Activated gamma-delta T cell treated with anti-CD3 and anti-CD28 coated beads, Interleukin-2, amount 50 U/mL, for 16 hours (primary cell): ENCODE results near the gene RCAN3.

Experiments
- DNase-seq: peaks from one replicate; pipeline ENCODE4 v3.0.0-alpha.2; 2020; ENCODE audit warnings: low read depth

The RCAN3 gene

DNA sequence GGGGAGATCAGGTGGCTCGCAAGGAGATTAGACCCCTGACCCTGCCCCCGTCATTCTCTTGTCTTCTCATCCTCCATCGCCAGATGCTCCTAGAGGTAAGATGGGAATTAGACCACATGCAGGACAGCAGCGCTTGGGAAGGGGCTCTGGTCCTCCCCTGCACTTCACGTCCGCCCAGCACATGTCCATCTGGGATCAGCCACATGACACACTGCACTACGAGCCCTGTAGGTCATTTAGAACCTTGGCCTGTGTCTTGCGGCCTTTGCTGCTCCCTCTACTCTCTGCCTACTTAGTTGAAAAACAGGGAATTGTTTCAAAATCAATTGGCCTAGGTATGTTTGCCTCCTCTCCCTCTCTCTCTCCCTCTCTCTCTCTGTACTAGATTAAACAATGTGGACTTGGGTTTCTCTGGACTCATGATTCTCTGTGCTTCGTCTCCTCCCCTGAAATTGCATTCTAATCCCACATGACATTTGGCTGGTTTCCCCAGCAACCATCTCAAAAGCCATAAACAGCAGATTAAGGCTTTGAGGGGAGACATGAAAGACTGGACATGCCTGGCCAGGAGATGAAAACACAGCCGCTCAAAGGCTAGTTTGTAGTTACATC, 49.4 kb downstream of the RCAN3 start:
- DNase-seq, result no peak

DNA sequence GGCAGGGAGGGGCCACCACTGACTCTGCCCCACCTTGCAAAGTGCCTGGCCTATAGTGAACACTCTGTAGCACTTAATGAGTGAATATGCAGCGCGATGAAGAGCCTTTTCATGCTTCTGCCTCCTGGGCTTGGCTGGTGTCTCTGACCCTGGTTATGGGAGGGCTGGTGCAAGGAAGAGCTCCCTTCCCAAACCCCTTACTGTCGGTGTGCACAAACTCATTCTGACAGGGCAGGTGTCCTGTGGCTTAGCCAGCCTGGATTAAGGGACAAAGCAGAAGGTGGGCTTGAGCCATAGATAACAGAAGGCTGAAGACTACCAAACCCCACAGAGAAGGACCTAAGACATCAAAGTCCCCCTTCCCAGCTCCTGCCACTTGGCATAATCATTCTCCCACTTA, 51.3 kb downstream of the RCAN3 start:
- no peak for DNase-seq

DNA sequence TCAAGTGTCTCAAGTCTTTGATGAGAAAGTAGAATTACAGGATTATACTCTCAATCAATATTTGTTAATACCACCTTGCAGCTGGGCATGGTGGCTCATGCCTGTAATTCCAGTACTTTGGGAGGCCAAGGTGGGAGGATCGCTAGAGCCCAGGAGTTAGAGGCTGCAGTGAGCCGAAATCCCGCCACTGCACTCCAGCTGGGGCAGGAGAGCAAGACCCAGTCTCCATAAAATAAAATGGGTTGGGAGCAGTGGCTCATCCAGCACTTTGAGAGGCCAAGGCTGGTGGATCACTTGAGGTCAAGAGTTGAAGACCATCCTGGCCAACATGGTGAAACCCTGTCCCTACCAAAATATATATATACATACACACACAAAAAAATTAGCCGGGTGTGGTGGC, 52.1 kb downstream of the RCAN3 start:
- no peak for DNase-seq

DNA sequence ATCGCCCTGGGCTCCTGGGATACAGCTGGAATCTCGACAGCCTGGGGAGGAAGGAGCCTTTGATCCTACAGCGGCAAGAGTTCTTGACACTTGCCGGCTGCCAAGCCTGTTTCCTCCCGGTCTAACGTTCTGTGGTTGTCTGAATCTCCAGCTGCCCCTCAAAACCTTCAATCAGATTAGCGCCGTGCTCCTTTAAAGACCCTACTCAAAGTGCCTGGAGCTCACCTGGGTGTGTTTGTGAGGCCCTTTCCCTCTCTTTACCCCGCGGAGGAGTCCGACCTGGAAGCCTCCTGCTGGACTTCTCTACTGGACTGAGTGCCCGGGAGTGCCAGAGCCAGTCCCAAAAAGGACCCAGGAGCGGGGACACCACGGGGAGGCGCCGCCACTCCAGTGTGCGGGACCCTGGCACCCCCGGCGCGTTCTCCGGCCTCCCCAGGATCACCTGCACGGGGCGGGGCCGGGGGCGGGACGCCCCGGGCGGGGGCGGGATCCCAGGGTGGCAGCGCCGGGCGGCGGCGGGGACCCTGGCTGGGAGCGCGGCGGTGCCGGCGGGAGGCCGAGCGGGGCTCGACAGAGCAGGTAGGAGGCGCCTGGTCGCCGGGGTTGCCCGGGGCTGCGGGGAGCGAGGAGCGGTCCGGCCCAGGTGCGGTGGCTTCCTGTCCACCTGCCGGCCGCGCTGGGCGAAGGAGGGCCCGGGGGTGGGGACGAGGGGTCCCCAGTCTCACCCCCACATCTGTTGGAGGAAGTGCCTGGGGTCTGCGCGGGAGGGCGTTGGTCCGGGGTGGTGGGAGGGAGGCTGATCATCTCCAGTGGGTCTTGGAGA, 53.2 kb downstream of the RCAN3 start, which contains the start of gene NCMAP:
TSS of gene NCMAP (plus strand) at position 497 of the 823 bp plus-strand sequence. CDS start 39,344 bp downstream, outside the sequence.
- no peak for DNase-seq

DNA sequence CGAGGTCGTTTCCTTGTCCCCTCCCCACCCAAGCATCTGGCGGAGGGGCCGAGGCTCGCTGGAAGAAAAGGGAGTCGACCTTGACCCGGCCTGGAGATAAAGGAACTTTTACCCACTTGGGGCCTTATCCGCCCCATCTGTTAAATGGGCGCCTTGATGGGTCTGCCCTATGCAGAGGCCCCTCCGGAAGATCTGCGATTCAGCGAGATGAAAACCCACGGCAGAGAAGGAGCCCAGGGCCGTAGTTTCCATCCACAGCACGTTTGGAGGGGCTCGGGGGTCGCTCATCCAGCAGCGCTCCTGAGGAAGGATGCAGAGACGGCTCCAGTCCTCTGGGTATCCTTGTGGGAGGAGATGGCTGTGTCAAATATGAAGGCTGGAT, 53.8 kb downstream of the RCAN3 start:
- no peak for DNase-seq

DNA sequence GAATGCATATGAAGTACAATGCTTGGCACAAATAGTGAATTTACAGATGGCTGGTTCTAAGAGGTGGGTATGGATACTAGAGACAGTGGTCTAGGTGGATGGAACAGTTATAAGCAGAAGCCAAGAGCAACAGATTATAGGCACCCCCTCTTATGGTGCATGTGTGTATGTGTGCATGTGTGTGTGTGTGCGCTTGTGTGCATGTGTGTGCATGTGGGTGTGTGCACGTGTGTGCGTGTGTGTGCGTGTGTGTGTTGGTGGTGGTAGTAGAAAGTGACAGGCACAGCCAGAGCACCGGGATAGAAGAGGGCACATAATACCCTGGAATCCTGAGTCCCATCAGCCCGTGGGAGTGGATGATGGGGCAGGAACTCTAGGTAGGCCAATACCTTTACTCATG, 54.6 kb downstream of the RCAN3 start:
- DNase-seq, result no peak

DNA sequence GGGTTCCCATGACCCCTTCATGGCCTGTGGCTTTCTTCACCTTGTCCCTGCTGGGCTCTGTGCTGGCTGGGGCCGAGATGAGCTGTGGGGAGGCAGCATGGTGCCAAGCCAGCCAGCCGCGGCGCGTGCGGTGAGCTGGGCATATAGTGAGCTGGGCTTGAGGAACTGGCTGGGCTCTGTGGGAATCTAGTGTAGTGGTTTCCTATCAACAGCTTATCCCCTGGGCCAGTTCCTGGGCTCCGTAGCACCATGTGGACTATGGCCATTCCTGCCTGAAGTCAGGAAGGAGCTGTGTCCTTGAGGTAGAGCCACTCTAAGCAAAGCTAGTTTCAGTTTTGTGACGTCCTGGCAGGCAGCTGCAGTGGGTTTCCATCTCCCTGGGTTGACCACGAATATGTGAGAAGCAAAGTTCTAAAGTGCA, 55.1 kb downstream of the RCAN3 start:
- DNase-seq, result no peak

DNA sequence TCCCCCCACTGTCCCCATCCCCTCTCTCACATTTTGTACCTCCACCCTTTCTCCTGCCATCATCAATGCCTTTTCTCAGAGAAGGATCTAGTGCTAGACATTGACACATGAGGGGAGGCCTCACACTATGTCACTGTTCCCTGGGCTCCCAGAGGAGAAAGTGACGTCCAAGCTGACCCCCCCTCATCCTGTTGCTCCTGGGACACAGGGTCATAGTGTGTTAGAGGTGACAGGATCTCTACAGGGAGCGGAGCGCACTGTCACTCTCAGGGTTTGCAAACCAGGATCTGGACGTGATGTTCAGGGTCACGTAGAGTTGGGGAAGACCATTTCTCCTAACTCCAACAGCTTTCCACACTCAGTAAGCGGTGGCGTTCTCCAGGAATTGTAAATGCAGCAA, 55.8 kb downstream of the RCAN3 start:
- DNase-seq, result no peak

DNA sequence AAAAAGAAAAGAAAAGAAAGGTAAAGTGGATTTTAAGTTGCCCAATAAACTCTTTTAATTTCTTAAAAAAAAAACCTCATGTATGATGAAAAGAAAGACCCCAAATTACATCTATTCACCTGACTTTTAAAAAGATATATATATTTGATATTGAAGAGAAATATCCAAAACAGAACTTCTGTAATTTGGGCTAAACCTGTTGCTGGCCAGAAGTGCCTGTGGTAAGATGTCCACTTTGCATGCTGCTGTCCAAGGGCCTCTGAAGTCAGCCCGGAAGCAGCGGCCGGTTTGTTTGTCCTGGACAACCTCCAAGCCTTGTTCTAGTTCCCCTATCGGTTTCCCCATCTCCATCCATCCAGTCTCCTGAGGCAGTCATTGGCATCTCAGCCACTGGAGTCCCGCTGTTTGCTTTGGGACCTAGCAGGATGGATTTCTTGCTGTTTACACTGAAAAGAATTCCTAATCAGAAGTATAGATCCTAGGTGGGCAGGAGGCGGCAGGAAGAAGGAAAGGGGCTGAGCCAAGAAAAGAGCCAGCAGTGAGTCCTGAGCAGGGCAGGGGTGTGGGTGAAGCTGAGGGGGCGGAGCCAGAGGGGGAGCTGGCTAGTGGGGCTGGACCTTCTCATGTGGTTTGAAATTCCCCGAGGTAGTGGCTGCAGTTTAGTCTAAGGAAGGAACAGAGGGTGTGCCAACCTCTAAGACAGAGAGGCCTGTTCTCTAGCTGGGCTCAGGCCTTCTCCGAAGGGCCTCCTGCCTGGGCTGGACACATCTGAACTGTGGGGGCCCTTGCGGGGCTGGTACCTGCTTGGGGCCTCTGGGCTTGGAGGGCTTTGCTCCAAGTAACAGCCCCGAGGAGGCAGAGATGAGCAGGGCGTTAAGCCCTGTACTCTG, 56.5 kb downstream of the RCAN3 start:
- no peak for DNase-seq

DNA sequence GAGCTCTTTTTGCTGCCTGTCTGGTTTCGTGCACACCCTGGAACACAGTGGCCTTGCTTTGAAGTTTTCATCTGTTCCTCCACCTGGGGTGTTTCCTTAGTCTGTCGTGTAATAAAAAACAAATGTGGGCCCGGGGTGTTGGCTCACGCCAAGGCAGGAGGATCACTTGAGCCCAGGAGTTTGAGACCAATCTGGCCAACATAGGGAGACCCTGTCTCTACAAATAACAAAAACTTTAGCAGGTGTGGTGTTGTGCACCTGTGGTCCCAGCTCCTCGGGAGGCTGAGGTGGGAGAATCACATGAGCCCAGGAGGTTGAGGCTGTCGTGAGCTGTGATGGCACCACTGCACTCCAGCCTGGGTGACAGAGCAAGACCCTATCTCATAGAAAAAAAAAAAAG, 57.7 kb downstream of the RCAN3 start:
- no peak for DNase-seq

DNA sequence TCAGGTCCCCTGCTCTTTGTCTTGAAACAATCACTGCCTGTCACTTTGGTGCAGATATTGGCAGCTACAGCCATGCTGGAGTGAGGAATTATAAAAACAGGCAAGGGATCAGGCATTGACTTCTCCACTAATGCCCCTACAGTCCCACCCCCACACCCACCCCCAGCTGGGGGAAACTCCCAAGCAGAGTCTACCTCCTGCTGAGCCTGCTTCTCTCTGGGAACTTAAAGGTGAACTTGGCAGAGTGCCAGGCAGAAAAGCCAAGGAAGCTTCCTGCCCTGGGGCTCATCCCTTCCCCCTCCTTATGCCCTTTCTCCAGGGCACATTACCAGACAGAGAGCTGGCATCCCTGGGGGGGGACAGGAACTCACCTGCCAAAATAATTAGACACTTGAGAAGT, 60.0 kb downstream of the RCAN3 start:
- no peak for DNase-seq

DNA sequence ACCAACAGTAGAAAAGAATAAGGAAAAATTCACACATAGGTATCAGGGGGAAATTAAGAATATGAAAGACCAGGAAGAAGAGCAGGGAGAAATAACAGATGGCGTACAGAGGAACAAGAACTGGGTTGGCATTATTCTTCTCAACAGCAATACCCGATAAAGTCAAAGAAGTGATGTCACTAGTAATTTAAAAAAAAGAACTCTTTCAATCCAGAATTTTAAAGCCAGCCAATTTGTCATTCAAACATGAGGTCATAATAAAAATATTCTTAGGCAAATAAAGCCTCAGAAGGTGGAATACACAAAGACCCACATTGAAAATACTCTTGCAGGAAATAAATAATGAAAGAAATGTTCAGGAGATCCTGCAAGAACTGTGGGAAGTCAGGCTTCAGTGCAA, 62.1 kb downstream of the RCAN3 start:
- no peak for DNase-seq

DNA sequence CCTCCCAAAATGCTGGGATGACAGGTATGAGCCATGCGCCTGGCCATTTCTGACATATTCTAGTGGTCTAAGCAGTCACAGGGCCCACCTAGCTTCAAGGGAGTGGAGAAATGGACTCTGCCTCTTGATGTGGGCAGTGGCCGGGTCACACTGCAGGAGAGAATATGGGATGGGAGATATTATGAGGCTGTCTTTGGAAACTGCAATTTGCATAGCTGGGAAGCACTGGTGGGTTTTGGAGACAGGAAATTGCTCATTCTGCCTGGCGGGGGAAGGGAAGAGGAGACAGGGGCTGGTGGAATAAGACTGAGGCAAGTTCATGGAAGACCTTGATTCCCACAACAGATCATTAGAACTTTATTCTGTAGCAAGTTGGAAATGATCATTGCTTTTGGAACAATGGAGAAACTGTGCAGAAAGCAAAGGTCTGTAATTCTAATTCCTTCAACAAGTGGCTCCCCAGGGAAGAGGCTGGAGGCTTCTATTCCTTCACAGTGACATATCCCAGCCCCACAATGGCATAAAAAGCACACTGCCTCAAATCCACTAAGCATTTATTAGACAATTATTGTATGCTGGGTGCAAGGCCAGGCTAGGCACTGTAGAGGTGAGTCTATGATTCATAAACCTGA, 63.7 kb downstream of the RCAN3 start:
- DNase-seq, result no peak

DNA sequence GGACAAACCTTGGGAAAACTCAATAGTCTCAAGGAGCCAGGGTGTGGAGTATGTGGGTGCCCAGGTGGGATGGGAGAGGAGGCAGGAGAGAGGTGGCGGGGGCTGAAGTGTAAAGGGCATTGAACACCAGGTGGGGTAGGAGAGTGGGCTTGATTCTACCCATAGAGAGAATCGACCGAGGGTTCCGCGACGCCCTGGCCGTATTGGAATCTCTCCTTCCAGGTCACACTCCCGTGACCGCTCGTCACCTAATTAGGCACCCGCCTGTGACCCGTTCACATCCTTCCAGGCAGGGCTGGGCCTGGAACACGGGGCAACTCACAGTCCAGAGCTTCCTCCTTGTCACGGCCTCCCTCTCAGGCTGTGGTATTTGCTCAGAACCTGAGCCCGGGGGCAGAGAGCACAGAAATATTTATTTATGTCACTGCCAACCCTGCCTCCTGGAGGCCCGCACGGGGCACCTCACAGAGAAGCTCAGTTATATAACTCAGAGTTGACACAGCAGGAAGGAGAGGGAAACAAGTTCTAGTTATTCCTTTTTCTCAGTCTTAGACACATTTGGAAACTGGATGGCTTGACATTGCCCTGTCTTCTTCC, 65.3 kb downstream of the RCAN3 start:
- no peak for DNase-seq

DNA sequence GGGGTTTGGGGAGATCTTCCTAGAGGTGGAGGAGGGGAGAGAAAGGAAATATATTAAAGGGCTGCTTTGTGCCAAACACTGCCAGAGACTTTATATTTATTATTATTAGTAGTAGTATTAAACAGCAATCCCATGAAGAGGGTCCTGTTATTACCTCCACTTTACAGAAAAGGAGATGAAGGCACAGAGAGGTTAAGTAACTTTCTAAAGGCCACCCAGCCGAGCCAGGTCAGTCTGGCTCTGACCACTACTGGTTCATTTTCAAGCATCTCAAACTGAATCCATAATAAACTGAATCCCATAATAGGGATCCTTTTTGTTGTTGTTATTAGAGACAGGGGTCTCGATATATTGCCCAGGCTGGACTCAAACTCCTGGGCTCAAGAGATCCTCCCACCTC, 65.8 kb downstream of the RCAN3 start:
- no peak for DNase-seq

DNA sequence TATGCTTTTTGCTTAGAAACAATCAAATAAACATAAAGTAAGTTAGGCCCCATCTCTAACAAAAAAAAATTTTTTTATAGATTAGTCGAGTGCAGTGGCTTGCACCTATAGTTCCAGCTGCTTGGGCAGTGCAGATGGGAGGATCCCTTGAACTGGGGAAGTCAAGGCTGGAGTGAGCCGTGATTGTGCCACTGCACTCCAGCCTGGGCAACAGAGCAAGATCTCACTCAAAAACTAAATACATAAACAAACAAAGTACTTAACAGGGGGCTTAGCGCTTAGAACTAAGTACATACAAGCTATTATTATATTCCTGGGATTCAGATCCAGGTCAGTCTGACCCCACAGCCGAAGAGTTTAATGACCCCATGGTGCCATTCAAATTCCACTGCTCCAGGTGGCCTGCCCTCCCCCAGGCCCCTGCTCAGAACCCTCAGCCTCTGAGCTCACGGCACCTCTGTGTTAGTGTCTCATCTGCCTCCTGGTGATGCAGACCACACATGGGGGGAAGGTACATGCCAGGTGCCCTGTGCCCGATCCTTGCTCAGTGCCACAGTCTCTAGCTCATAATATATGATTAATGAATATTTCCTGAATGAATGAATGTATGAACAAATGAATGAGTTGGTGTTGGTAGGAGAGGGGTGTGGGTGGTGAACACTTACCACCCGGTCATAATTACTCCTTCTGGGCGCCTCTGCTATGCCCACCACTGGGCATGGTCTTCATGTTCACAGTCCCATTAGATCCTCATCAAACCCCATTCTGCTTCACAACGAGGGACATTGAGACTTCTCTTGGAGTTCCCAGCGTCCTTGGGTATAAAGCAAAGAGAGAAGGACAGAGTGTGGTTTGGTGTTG, 67.9 kb downstream of the RCAN3 start:
- no peak for DNase-seq

DNA sequence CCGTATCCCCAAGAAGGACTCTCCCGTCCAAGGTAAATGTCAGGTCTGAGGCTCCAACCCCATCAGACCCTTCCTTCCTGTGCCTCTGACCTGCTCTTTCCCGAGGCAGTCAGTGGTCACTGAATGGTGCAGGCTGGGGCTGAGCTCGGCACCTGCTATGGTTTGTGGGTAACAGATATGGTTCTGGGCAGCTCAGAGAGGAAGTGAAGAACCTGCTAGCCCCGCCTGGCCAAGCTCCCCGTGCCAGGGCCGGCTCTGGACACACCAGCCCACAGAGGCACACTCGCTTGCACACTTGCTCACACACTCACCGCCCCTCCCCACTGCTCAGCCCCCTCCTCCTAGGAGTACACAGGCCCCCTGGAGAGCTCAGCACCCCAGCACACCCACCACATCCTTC, 69.7 kb downstream of the RCAN3 start:
- no peak for DNase-seq

DNA sequence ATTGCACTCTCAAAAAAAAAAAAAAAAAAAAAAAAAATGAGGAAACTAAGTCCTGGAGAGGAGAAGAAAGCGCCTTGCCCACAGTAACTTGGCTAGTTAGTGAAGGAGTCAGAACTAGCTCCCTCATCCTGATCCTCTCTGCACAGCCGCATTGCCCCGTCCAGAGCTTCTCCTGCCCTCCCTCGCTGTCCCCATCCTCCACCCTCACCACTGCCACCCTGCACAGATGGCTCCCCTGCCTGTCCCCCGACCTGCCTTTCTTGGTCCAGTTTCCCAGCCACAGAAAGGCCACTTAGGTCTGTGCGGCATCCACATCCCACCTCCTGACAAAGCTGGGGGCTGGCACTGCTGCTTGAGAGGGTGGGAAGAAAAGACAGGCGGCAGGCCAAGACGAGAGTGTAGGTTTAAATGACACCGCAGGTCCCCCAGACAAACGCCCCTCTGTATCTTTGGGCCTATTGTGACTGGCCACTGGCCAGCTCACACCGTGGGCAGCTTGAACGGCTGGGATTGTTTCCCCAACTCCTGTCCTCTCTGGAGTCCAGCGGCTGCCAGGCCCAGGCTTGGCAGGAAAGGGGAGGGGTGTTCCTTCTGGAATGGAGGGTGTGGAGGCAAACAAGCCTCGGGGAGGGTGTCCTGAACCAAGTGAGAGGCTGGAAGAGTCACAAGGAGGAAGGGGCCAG, 73.4 kb downstream of the RCAN3 start:
- no peak for DNase-seq

DNA sequence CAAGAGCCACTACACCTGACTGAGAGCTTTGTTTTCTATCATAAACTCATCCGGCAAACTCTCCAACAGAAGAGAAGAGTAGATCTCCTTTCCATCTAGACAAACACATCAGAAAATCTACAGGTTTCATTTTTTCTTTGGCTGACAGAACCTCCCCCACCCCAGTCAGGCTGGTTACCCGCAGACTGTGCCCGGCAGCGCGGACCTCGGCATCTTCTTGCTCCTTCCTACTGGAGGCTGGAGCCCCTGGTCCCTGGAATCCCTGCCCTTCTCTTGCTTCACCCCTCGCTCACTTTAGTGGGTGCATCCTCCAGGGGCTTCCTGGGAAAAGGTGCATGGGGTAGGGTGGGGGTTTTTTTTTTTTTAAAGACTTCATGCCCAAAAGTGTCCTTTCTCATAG, 76.2 kb downstream of the RCAN3 start:
- no peak for DNase-seq

DNA sequence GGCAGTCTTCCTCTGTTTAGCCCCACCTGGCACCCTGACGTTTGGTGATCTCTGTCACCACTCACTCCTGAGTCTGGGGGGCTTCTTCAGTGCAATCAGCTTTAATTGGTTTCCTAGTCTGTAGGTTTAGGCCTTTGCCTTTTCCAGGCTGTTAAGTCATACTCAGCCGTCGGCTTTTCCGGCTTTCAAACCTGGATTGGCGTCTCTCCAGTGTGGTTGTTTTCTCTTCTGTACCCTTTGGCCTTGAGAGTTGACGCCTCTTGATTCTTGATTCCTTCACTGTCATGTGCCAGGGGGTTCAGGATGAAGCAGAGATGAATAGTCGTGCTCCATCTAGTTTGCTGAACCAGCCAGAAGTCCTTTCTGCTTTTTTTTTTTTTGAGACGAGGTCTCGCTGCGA, 78.1 kb downstream of the RCAN3 start:
- DNase-seq, result no peak
